GM18498 (cell line): ENCODE data around the gene ZNF683.
A peak's percentile ranks its signal among the peaks of the same experiment; 100 is the strongest.
"Not testable (repeated sequence)": the region's sequence is repeated elsewhere in the genome, so short reads cannot be mapped to it uniquely, and the experiment has no call there.

Experiments used
- ATAC-seq: cut with Tn5 transposase; IDR thresholded peaks from one replicate; pipeline ENCODE4 v1.9.1; 2021; ENCODE audit warnings: mild to moderate bottlenecking, moderate library complexity; ENCODE audit not compliant: unreplicated experiment

Gene ZNF683

DNA sequence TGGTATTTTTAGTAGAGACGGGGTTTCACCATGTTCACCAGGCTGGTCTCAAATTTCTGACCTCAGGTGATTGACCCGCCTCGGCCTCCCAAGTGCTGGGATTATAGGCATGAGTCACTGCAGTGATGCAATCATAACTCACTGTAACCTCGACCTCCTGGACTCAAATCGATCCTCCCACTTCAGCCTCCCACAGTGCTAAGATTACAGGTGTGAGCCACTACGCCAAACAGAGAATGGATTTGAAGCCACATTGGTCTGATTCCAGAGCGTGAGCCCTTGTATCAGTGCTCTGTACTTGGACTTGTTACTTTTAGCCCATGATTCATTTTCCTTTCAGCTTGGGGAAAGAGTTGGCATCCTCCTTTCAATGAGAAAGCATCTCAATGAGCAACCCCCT, 14.9 kb upstream of the ZNF683 start:
- no peak for ATAC-seq

DNA sequence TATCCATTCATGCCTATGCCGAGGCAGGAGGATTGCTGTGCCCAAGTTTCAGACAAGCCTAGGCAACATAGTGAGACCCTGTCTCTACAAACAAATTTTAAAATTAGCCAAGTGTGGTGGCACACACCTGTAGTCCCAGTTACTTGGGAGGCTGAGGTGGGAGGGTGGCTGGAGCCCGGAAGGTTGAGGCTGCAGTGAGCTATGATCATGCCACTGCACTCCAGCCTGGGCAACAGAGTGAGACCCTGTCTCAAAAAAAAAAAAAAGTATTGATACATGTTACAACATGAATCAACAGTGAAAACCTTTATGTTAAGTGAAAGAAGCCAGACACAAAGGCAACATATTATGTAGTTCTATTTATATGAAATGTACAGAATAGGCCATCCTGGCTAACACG, 12.5 kb upstream of the ZNF683 start:
- not testable (repeated sequence) for ATAC-seq

DNA sequence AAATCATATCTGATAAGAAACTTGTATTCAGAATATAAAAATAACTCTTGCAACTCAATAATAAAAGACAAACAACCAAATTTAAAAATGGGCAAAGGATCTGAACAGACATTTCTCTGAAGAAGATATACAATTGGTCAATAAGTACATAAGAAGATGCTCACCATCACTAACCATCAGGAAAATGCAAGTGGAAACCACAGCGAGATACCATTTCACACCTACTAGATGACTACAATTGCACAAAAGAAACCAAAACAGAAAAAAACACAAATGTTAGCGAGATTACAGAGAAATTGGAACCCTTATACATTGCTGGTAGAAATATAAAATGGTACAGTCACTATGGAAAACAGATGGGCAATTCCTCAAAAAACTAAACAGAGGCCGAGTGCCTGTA, 11.5 kb upstream of the ZNF683 start:
- no peak for ATAC-seq

DNA sequence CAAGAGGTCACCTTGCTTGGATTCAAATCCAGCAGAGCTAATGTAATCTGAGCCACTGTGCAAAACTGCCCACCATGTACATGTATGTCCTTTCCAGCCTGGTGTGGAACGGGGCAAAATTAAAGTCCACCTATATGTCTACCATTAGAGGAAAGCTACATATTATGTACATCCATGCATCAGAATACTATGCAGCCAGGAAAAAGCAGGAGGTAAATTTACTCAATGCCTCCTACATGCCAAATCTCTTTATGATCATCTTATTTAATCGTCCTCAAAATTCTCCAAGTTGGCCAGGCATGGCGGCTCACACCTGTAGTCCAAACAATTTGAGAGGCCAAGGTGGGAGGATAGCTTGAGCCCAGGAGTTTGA, 6.3 kb upstream of the ZNF683 start:
- ATAC-seq, result no peak

DNA sequence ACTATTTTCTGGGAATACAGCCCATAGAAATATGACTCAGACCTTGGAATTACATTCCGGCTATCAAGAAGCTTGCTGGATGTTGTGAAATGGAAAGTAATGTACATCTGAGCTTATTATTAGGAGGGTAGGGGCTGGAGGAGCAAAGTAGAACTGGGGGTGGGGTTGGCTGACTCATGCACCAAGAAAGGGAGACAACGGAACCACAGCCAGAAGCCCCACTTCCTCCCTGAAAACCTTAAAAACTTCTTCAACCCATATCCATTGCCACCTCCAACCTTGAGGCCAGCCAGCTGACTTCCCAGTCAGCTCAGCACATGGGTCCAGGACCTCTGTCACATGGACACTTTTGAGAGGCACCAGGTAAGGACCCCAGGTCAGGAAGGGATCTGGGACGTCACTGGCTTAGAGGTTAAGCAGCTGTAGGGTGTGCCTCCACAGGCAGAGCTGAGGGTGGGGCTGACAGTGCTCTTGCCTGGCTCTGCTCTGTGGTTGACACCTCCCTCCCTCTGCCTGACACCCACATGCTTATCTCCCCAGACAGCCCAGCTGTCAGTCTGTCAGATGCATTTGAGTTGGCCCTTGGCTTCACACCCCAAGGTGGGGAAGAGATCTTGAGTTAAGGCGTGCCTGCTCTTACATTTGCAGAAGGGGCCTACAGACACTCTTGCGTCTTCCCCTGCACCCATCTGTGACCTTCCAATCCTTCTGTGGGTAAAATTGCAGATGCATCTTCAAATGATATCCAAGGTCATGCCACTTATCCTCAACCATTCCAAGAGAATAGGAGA, 5.7 kb upstream of the ZNF683 start:
- ATAC-seq, result peak; percentile 97

DNA sequence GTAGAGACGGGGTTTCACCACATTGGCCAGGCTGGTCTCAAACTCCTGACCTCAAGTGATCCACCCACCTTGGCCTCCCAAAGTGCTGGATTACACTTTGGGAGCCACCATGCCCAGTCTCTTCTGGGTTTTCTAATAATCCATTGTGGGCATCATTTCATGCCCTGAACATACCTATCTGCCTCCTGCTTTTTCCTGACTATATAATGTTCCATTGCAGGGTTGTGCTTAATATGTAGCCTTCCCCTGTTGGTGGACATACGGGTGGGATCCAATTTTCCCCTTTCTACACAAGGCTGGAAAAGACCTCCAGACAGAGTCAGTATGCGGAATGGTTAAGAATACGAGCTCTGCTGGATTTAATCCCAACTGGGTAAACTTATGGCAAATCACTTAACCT, 3.5 kb upstream of the ZNF683 start:
- no peak for ATAC-seq

DNA sequence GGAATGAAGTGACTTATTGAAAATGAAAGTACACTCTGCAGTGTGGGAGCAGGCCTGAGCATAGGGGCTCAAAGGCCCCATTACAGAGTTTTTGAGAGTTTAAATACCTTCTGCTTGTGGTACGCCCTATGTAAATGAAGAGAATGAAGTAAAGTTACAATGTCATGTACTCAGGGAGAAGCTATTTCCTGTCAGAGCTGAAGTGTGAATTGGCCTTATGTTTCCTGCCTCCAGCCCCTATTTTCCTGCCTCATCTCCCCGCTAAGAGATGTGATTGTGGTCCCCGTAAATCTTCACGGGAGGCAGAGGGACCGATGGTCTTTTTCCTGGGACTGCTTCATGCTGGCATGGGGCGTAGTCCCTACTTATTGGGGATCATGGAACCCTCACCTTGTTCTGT, 2.5 kb upstream of the ZNF683 start:
- ATAC-seq, result no peak

DNA sequence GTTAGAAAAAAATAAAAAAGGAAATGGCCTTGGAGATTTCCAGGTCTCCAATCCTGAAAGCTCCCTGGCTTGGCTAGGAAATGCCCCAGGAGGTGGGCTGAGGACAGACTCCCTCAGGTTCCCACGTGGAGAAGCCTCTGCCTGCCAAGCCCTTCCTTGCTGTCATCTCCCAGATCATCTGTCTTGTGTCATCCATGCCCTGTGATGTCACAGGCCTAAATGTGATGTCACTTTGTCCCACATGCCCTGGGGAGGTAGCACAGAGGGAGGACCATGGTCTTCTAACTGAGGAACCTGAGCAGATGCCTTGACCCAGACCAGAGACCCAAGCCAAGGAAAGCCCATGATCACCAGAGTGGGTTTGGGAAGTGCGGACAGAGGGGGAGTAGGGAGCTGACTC, 1.8 kb upstream of the ZNF683 start:
- not testable (repeated sequence) for ATAC-seq

DNA sequence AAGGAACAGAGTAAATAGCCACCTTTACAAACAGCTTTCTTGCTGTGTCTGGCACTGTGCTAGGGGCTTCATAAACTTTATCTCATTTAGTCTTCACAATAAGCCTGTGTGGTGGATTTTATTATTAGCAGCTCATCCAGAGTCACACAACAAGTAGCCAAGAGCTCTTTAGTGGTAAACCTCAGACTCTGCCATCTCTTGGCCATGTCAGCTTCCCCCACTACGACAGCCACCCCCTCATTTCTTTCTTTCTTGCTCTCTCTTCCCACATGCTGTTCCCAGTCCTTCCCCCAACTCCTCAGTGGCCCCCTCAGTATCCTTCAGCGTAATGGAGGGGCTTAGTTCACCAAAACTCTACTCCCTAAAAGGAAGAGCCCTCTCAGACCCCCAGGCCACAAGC, 1.2 kb upstream of the ZNF683 start:
- no peak for ATAC-seq

DNA sequence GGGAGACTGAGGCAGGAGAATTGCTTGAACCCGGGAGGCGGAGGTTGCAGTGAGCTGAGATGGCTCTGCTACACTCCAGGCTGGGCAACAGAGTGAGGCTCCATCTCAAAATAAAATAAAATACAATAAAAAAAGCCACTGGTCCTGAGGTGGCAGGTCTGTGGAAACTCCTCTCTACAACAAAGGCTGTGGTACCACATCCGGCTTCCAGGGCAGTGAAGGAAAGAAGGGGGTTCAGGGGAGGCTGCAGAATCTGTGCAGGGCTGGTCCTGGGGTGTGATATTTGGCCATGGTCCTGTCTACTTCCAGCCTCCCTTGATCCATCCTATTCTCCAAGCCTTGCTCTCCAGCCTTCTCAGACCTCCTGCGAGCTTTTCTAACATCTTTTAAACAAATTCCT, 731 bp upstream of the ZNF683 start:
- no peak for ATAC-seq

DNA sequence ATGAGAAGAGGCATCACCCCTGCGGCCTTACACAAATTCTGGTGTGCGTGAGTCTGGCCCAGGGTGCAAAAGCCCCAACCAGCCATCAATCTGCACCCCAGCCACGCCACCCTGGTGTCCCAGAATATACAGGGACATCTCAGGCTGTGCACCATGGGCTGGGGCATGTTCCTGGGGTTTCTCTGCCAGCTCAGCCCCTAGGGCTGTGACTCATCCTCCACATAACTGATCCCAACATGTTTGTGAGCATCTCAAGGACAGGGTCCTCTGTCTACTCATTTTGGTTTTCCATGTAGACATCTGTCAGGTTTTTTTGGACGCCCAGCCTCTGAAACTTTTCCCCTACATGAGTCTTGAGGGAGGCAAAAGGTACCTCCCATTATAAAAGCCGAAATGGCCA, 511 bp downstream of the ZNF683 start:
- no peak for ATAC-seq

DNA sequence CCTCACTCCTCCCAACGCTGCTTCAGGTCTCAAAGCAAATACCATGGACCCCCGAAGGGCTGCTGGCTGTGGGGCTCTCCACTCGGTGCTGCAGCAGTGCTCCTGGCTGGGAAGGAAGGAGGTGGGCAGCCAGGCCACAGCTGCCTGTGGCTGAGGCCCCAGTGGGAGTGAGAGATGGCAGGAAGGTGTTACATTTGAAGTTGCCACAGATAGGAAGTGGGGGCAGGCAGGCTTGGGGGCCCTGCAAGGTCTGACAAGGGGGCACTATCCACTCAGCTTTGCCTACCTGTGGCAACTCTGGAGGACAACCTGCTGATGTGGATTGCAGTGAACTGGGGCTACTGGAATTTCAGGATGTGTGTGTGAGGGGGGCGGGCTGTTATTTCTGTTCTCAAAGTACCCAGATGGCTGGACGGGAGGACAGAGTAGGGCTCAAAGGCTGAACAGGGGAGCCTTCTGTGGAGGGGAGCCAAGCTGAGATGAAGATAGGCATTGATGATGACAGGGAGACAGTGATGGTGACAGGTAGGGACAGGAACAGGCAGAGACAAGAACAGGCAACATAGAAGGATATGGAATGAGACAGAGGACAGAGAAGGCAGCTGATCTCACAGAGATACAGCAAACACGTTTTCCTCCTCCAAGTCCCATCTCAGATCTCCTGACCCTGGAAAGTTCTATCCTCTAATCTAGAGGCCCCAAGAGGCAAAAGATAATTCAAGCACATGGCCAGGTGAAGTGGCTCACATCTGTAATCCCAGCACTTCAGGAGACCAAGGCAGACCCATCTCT, 1.8 kb downstream of the ZNF683 start:
- no peak for ATAC-seq

DNA sequence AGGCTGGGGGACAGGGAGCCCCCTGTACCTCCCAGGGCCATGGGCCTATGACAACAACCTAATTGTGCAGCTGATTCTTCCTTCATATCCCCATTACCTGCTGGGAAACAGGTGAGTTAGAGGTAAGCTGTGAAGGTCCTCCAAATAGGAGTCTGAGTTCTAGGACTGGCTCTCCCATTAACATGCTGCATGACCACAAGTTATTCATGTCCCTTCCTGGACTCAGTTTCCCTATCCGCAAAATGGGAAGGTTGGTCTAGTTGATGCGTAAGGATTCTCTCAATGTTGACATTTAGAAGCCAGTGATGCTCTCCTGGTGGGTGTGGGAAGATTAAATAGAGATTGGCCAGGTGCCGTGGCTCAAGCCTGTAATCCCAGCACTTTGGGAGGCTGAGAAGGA, 4.1 kb downstream of the ZNF683 start:
- ATAC-seq, result no peak

DNA sequence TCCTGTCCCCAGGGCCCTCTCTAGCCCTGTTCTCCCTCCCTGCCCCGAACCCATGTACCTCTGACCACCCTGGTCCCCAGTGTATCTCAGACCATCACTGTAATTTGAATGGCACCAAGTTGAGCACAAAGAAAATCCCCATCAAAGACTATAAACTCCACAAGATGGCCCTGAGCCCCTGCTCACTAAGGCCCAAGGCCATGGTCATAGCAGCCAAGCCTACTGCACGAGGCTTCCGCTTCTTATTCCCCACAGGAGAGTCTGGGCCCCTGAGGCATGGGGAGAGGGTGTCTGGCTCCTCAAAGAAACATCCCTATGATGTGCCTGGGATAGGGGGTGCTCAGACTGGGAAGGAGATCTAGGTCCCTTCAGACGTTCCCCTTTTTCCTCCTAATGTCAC, 4.5 kb downstream of the ZNF683 start:
- no peak for ATAC-seq

DNA sequence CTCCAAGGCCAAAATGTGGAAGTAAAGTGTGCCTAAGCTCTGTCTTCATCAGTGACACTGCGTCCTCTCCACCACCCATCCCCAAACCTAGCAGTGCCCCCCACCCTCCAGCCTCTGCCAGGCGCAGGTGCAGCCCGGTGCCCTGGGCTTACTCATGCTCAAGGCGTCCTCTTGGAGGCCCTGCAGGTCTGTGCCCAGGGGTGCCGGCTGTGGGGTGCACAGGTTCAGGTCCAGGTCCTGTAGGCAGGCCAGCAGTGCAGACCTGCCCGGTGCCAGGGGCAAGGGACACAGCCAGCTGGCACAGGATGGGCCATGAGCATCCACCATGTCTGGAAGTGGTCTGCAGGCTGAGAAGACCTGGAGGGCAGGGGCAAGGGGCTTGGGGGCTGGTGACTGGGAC, 5.1 kb downstream of the ZNF683 start:
- ATAC-seq, result no peak

DNA sequence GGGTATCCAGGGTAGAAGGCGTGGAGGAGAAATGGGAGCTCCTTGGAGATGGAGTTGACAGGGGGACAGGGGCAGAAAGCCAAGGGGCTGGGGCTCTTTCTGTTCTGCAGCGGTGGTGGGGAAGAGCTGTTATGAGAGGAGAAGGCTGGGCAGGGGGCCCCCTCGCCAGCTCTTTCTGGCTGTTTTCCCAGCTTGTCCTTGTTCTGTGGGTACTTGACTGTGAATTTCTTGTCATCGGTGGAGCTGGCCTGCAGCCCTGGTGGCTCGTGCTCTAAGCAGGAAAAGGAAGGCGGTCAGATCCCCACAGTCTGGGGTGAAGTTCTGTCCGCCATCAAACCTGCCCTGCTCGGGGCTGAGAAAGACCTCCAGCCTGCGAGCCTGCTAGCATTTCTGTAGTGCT, 7.6 kb downstream of the ZNF683 start:
- no peak for ATAC-seq

DNA sequence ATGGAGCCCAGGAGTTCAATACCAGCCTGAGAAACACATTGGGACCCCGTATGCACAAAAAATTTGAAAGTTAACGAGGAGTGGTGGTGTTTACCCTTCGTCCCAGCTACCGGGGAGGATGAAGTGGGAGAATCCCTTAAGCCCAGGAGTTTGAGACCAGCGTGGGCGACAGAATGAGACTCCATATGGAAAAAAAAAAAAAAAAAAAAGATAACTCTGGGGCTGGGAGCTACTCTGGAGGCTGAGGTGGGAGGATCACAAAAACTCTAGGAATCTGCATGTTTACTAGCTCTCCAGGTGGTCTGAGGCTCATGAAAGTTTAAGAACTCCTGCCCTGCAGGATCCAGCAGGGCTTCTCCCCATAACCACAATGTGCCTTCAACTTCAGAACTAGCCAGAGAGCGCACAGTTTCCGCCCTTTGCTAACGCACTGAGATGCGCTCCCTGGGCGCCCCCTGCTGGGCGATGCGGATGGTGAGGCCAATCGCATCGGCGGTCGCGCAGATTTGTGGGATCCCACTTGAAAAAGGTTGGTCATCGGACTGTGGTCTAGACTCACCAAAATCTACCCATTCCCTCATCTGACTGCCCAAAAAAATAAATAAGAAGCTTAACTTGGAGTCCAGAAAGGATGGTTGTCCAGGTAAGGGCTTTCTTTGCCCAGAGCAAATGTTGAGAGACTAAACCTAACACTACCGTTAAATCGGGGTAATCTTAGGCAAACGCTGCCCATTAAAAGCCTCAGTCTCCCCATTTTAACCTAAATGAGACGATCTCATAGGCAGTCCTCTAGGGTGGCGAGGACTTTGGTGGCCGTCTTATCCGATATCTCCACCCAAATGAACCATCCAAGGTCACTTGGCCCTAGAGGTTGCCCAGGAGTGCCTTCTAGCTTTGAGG, 8.8 kb downstream of the ZNF683 start:
- no peak for ATAC-seq

DNA sequence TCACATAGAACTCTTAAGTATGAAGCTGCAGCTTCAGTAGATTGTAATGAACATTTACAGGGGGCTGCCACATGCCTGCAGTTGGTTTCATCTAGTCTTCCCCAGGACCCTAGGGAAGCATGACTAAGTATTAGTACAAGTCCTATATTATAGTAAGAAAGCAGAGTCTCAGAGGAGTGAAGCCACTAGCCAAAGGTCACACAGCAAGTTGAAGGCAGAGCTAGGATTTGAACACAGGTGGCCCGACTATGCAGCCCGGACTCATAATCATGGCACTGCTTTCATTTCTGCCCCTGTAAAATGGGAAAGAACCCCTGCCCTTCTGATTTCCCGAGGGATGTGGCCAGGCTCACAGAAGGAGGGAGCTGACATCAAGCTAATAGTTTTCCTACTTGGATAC, 10.2 kb downstream of the ZNF683 start:
- no peak for ATAC-seq

DNA sequence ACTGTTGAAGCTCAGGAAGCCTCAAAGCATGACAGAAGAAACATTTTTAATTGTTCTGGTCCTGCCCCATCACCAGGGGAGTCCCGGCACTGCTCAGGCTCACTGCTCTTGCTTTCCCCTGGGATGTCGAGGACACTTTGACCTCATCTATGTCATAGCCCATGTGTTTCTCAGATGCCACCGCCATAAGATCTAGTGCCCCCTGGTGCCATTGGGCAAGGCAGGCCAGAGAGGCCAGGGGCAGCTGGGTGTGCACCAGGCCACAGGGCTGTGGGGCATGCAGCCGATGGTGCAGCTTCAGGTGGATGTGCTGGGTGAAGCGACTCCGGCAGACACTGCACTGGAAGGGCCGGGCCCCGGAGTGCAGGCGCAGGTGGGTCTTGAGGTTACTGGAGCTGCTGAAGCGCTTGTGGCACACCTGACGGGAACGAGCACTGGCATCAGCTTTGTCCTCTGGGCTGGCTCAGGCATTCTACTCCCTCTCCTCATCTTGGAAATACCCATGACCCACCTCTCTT, 10.9 kb downstream of the ZNF683 start:
- ATAC-seq, result no peak

DNA sequence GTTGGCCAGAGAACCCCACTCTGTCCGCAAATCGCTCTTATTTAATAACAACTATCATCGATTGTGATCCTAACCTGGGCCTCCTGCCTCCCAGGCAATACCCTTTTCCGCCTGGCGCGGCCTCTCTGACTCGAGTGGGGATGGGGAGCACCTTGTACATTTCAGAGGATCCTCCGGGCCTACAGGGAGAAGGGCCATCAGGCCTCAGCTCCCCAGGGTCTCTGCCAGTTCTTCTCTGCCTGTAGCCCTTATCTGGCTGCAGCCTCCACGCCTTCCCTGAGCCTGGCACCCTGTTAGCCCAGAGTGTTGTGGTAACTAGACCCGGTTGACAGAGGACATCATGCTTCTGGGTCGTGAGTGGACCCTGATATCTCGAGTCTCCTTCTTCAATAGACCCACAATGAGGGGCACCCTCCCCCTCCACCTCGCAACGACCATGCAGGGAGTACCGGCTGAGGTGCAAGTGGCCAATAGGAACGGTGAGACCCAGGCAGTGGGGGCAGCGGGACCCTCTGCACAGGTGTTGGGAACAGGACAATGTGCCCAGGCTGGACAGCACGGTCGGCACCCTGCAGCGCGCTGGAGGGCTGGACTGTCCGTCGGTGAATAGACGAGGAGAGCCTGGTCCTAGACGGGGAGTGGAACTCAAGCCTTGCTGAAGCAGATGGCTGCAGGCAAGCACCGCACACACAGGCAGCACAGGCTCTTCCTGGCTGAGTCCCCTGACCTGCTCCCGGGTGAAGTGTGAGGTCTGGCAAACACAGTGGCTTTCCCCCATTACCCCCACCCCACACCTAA, 11.5 kb downstream of the ZNF683 start:
- no peak for ATAC-seq
